ENCODE data around the gene PIH1D1.

GRCh38 chr19:49442354-49442753 lies 9.3 kb downstream of the PIH1D1 start:
- TF ChIP-seq EZH2 (IDR thresholded peaks at IDR 0.05; ENCODE audit: borderline replicate concordance, low read depth, low read length, severe bottlenecking) = peak; percentile 48
- no peak for TF ChIP-seq CTCF (IDR thresholded peaks at IDR 0.05; ENCODE audit: extremely low read depth in 1 of 2, insufficient read depth in 1 of 2, low read depth in 1 of 2, low read length in 2 of 2)
- no peak for TF ChIP-seq MYC (IDR thresholded peaks at IDR 0.05; ENCODE audit: low read depth, low read length)
- no peak for TF ChIP-seq MAX (IDR thresholded peaks at IDR 0.05; ENCODE audit: insufficient read depth, insufficient read length)
- TF ChIP-seq POLR2AphosphoS5 (IDR thresholded peaks at IDR 0.05; ENCODE audit: insufficient read depth, low read depth, low read length) = no peak
- no peak for TF ChIP-seq GATA2 (IDR thresholded peaks at IDR 0.05; ENCODE audit: insufficient read depth, insufficient read length, low read depth, low read length)
- TF ChIP-seq POLR2A (IDR thresholded peaks at IDR 0.05; ENCODE audit: low read depth, low read length) = no peak
- no peak for TF ChIP-seq FOS (IDR thresholded peaks at IDR 0.05; ENCODE audit: borderline replicate concordance, insufficient read depth, low read length)

Data from endothelial cell of umbilical vein (primary cell).